Measurements from ENCODE around the gene OGFR. TPM values are rescaled to one million over a fixed set of nuclear protein-coding genes. Genes with fewer than 3 reads are reported as not detected.
A peak's percentile ranks its signal among the peaks of the same experiment; 100 is the strongest.

The OGFR gene
- total RNA-seq, 1 donor from 2014 or later: 56.5 TPM

DNA sequence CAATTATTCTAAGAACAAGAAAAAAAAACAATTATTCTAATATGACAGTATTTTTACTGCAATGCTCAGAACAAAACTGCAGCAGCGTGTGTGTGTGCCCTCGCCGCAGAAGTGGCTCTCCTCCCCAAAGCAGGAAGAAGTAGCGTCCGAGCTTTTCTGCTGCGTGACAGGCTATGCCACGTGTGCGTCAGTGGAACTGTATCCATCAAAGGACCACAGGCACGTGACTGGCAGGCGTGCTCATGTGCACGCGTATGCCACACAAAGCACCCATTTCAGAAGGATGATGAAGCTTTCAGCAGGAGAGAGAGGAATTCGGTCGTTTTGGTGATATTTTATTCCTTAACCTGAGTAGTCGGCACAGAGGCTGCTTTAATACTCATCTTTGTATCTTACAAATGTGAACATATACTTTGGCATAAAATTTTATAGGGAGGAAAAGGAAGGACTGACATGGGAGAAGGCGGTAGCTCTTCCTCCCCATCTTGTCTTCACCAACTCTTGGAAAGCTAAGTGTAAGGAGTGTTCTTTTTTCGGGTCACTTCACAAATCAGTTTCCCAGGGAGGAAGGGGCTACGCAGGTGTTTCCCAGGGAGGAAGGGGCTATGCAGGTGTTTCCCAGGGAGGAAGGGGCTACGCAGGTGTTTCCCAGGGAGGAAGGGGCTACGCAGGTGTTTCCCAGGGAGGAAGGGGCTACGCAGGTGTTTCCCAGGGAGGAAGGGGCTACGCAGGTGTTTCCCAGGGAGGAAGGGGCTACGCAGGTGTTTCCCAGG is 53.6 kb downstream of the OGFR start:
- no peak for DNase-seq (ENCODE audit: low spot score in 2 of 2, unreplicated experiment in 2 of 2)
- no peak overlapping the region for H3K4me3 Mint-ChIP-seq
- no peak overlapping the region for H3K27ac Mint-ChIP-seq
- H3K27me3 Mint-ChIP-seq (ENCODE audit: low read depth): peaks cover 11% of the 10 kb centered on the region
- H3K36me3 Mint-ChIP-seq: peaks cover 24% of the 10 kb centered on the region
- TF ChIP-seq, protein P1, sequence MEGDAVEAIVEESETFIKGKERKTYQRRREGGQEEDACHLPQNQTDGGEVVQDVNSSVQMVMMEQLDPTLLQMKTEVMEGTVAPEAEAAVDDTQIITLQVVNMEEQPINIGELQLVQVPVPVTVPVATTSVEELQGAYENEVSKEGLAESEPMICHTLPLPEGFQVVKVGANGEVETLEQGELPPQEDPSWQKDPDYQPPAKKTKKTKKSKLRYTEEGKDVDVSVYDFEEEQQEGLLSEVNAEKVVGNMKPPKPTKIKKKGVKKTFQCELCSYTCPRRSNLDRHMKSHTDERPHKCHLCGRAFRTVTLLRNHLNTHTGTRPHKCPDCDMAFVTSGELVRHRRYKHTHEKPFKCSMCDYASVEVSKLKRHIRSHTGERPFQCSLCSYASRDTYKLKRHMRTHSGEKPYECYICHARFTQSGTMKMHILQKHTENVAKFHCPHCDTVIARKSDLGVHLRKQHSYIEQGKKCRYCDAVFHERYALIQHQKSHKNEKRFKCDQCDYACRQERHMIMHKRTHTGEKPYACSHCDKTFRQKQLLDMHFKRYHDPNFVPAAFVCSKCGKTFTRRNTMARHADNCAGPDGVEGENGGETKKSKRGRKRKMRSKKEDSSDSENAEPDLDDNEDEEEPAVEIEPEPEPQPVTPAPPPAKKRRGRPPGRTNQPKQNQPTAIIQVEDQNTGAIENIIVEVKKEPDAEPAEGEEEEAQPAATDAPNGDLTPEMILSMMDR (IDR thresholded peaks at IDR 0.05; ENCODE audit: unreplicated experiment): no peak
- peaks cover 25% of the 10 kb centered on the region for H3K4me1 Mint-ChIP-seq
- H3K9me3 Mint-ChIP-seq: no peaks in the 10 kb centered on the region

DNA sequence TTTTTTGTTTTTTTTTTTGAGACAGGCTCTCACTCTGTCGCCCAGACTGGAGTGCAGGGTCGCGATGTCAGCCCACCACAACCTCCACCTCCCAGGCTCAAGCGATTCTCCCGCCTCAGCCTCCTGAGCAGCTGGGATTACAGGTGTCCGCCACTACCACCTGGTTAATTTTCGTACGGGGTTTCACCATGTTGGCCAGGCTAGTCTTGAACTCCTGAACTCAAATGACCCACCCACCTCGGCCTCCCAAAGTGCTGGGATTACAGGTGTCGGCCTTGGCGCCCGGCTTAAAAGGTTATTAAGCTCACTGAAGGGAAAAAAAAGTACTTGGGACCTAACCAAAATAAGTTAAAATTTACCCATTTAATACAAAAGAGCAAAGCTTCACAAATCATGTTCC is 55.1 kb downstream of the OGFR start:
- Mint-ChIP-seq H3K9me3 (no peaks in the 10 kb centered on the region), H3K4me1 (peaks cover 25% of the 10 kb centered on the region), H3K4me3 (peak overlapping the region; percentile 67), H3K27ac (no peak overlapping the region), H3K36me3 (peaks cover 16% of the 10 kb centered on the region), H3K27me3 (ENCODE audit: low read depth) (peaks cover 11% of the 10 kb centered on the region)
- DNase-seq (ENCODE audit: low spot score in 2 of 2, unreplicated experiment in 2 of 2): no peak
- TF ChIP-seq, protein P1 (IDR thresholded peaks at IDR 0.05; ENCODE audit: unreplicated experiment): no peak

DNA sequence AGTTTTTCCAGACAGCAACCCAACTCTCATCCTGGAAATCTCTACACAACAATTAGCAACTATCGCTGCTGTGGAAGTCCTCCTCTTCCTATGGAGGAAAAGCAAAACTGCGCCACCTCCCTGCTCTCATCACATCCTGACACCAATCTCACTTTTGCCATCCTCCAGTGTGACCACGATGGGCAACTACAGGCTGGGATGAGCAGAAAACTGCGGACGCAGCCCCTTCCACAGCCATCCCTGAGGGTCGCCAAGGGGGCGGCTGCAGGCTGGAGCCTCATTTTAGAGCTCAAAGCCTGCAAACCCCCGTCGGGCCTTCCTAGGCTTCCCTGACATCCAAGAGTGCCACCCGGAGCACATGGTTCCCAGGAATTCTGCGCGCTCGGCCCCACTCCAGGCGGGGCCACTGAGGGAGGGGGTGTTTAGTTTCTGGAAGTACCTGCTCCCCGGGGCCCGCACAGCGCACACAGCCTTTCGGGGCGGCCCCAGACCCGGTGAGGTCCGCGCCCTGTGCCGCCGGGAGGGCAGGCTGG is 55.8 kb downstream of the OGFR start:
- Mint-ChIP-seq H3K27ac (peak overlapping the region; percentile 7), H3K9me3 (peaks cover 5% of the 10 kb centered on the region), H3K4me3 (peak overlapping the region; percentile 67), H3K36me3 (peaks cover 14% of the 10 kb centered on the region), H3K4me1 (peaks cover 25% of the 10 kb centered on the region), H3K27me3 (ENCODE audit: low read depth) (peaks cover 11% of the 10 kb centered on the region)
- TF ChIP-seq, protein P1 (IDR thresholded peaks at IDR 0.05; ENCODE audit: unreplicated experiment): no peak
- DNase-seq (ENCODE audit: low spot score in 2 of 2, unreplicated experiment in 2 of 2): no peak

DNA sequence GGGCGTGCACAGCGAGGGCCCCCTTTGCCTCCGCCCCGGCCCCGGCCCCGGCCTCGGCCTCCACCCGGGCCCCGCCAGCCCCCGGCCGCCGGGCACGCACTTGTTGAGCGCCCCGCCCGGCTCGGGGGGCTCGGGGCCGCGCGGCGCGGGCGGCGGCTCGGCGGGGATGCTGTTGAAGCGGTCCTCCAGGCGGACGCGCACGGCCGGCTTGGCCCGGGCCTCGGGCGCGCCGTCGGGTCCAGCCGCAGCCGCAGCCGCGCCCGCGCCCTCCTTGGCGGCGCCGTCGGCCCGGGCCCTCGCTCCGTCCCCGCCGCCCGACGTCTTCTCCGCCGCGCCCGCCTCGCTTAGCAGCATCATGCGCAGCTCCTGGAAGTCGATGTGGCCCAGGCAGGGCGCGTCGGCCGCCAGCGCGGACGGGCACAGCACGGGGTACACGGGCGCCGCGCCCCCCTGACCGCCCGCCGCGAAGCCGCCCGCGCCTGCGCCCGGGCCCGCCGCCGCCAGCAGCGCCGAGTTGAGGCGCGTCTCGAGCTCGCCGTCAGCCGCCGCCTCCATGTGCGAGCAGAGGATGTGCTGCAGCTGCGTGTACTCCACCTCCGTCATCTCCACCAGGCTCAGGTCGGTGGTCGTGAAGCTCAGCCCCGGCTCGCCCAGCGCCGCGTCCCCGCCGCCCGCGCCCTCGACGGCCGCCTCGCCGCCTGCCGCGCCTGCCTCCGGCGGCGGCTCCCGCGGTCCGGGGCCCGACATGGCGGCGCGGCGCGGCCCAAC is 56.5 kb downstream of the OGFR start:
- H3K27ac Mint-ChIP-seq: no peak overlapping the region
- H3K36me3 Mint-ChIP-seq: peaks cover 14% of the 10 kb centered on the region
- TF ChIP-seq, protein P1 (IDR thresholded peaks at IDR 0.05; ENCODE audit: unreplicated experiment): no peak
- peak overlapping the region; percentile 42 for H3K4me3 Mint-ChIP-seq
- DNase-seq (ENCODE audit: low spot score in 2 of 2, unreplicated experiment in 2 of 2): peak in 1 of 2 experiments; percentile 52
- peaks cover 11% of the 10 kb centered on the region for H3K27me3 Mint-ChIP-seq (ENCODE audit: low read depth)
- peaks cover 25% of the 10 kb centered on the region for H3K4me1 Mint-ChIP-seq
- H3K9me3 Mint-ChIP-seq: peaks cover 5% of the 10 kb centered on the region

DNA sequence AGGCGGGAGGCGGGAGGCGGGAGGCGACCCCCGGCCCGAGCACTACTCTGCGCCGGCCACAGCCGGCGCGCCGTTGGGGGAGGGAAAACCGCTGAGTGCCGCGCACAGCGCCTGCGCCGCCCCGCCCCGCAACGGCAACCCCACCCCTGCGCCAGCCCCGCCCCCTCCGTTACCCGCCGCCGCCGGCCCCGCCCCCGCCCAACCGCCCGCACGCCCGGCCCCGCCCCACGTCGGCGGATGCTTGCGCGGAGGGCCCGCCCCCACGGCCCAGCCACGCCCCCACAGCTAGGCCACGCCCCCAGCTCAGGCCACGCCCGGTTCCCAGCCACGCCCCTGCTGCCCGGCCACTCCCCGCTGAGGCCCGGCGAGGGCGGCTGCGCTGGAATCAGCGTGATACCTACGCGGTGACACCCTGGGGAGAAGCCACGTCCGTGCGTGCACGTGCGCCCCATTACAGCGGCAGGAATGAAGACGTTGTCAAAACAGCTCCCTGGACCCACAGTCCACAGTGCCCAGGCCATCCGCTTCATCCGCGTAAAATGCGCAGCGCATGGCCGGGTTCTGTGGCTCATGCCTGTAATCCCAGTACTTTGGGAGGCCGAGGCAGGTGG is 57.2 kb downstream of the OGFR start, which contains the start of gene TCFL5:
TCFL5 (minus strand) TSS at position 97 of the 611 bp plus-strand sequence. CDS start 152 bp downstream, outside the sequence.
- Mint-ChIP-seq H3K4me1 (peaks cover 25% of the 10 kb centered on the region), H3K27me3 (ENCODE audit: low read depth) (peaks cover 11% of the 10 kb centered on the region), H3K4me3 (peak within 1 kb of the TSS; percentile 67), H3K9me3 (peaks cover 5% of the 10 kb centered on the region), H3K27ac (peak within 1 kb of the TSS; percentile 80), H3K36me3 (peaks cover 12% of the 10 kb centered on the region)
- peak; percentile 93 to 98 for DNase-seq (ENCODE audit: low spot score in 2 of 2, unreplicated experiment in 2 of 2)
- TF ChIP-seq, protein P1 (IDR thresholded peaks at IDR 0.05; ENCODE audit: unreplicated experiment): no peak
